Superior temporal gyrus (tissue), 1 donor: Measurements from ENCODE around the gene NEGR1.

Experiments used
- DNase-seq: peaks from one replicate; pipeline ENCODE4 v3.0.0-alpha.2; 2016; ENCODE audit errors: extremely low spot score

The NEGR1 gene

DNA sequence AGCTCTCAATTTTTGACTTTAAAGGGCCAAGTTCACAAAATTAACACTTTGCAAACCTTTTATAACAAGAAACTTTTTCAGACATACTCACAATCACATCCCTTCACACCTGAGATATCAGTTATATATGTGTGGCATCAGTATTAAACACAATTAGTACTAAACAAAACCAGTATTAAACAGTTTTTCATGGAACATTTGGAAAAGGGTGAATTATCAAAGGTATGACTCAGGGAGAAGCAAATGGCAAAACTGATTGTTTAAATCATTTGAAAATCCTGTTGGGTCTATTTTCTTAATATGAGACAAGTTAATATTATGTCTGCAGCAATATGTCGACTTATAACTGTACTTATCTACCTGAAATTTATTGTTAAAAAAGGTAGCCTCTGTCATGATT, 587.3 kb downstream of the NEGR1 start:
- DNase-seq, result no peak

DNA sequence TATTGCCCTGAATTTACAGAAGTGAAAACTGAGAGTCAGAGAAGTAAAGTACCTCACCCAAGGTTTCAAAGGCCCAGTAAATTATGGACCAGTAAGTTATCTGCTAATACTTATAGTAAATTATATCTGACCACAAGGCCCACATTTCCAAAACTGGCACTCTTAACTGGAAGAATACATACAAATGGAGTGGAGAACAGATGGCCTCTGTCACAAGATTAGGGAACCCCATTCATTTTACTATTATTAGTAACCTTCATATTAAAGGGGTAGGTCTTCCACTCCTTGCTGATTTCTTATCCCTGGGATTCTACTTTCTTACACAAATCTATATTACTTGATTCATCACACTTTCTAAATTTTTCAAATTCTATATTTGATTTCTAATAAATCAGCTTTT, 588.8 kb downstream of the NEGR1 start:
- DNase-seq, result no peak

DNA sequence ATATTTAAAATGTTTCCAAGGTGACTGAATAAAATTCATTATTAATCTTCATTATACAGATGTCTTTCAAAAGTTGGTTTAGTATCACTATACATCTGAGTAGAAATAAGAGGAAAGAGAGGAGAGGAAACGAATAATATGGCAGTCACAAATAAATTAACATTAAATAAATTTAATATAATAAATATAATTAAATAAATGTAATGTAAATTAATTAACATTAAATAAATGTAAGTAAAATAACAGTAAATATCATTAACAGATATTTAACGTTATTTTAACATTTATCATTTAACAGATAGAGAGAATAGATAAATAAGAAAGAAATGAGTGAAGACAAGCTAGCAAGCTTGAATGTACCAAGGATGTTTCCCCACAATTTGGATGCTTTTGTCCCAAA, 592.7 kb downstream of the NEGR1 start:
- DNase-seq, result no peak

DNA sequence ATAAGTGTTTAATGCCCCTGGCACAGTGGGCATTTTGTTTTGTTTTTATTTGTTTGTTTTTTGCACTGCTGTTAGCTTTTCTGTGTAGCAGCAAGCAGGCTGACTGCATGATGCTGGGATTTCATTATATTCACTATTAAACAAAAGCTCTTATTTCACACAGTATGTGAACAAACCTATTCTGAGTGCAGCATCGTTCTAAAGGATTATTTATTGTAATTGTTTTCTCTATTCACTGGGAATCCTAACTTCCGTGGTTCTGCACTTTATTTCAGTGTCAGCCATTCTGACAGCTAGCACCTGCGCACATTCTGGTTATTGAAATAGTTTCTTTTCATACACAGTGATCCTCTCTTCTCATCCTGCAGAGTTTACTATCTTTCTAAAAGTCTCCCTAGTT, 595.0 kb downstream of the NEGR1 start:
- DNase-seq, result no peak

DNA sequence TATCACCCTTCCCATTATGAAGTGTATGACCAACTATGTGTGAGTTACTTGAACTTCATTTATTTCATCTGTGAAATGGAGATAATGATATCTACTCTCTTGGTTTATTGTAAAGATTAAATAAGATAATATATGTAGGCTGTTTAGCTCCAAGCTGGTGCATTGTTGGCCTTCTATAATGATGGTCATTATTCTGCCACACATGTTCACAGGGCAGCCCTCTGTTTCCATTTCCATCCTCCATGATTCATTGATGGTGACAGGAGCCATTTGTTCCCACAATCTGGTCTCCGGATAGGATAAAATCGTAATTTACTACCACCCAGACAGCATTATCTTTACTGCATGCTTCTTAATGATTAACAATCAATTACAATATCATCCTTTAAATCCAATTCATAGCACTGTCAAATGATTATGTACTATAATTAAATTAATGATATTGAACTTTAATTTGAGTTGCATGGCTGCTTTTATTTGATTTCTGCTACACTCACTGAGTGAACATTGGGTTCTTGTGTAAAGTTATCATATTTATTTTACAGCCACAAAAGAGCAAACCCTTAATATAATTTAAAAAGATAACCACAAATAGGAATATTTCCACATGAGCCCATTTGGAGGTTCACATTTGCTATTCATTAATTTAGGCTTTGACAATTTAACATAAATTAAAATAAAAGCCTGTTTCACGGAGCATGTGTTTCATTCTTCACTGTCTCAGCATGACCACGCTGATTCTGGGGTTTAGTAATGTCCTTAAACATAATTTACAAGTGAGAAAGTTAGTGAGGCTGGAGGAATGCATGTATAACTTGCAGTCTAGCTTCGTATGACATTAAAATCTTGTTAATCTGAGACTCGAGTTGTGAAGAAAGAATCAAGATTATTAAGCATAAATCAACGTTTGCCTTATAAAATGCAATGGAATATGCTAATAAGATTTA, 605.1 kb downstream of the NEGR1 start:
- DNase-seq, result no peak

DNA sequence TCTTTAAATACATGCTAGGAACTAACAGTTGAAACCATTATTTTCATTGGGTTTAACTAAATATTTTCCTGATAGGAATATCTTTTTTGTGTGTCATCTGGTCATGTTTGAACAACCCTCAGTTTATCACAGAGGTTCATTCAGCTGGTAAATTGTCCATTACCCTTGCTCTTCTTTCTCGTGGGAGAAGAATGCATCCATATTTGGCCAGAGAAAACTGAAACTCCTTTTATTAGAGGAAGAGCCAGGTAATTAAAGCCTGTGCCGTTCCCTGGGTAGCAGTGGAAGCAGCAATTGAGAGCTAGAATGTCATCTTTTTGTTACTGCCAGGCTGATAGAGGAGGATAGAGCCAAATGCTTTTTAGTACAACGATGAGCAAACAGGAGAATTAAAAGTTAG, 614.3 kb downstream of the NEGR1 start:
- no peak for DNase-seq

DNA sequence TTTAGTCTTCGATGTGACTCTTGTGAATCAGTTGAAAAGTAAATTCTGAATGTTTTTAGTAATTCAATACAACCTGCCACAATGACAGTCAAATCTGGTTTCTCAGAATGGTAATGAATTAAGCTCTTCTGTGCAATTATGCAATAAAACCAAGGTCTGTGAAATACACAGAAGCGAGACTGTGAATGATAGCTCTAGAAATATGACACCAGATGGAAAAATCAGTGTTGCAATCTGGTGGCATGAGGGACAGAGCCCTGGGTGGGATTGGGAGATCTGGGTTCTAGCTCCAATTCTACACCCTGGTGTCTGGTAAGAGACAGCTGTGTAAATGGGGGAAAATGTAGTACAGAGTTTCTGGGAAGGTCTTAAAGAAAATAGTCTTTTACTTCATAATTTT, 615.1 kb downstream of the NEGR1 start:
- DNase-seq, result no peak

DNA sequence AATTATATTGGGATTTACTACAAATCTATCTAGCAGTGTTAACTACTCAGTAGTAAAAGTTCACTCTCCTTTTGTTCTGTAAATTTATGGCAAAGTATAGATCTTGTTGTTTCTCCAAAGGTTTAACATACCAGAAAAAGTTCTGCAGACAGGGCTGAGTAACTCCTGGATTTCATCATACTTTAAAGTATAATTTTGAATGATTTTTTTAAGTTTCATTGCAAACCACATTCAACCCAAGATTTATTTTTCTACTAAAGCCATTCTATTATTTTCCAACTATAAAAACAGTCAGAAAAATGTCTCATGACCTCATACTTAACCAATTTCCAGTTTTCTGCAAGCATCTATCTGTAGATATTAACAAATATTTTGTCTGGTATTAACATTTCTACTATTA, 615.7 kb downstream of the NEGR1 start:
- no peak for DNase-seq

DNA sequence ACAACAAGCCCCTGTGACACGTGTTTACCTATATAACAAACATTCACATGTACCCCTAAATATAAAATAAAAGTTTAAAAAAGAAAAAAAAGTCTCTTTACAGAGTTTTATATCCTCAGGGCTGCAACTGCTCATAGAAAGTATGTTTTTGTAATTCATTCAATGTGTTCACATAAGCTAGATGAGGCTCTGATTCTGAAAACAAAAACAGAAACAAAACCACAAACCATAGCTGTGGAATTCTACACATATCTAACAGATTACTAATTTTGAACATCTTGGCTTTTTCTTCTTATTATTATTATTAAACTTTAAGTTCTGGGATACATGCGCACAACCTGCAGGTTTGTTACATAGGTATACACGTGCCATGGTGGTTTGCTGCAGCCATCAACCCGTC, 621.9 kb downstream of the NEGR1 start:
- no peak for DNase-seq

DNA sequence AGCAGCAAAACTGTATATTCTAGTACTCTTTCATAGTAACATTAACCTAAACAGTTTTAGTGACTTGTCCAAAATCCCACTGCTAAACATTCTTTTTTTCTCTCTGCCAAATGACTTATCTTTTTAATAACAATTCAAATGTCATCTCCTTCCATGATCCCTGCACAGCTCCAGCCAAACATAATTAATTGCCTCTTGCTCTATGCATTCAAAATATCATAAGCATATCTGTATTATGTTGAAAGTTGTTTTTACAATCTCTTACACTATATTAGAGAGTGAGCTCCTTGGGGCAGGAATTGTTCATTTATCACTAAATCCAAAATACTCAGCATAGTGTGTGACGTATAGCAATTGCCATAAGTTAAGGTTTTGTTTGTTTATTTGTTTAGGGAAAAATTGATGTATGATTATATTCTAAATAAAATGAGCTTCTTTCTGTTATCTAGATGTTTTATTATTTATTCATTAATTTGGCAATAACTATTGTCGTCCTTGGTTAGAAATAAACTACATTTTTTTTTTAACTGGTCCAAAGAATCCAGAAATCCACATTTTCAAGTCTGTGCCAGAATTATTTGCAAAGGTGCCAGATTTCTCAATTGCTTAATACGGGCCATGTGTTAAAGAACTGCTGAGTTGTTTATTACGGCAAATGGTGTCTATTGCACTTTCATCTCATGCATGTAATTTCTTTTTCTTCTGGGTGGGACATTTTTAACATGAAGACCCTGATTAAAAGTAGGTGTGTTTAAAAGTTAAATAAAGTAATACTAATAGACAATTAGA, 624.3 kb downstream of the NEGR1 start:
- no peak for DNase-seq

DNA sequence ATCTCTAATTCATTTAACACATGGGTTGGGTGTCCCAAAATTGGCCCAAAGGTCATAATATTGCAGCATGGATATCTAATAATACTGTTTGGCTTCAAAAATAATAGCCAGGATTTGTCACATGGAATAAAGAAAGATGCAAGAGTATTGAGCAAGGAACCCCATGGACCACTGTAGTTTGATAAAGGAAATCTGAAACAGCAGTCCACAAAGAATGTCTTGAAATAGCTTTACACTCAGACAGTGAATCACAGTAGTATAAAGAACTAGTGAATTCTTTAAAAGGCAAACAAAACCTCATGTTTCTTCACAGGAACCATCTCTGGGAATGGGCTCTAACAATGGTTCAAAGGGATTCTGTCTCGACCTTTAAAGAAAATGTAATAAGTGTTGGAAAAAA, 625.4 kb downstream of the NEGR1 start:
- DNase-seq, result no peak

DNA sequence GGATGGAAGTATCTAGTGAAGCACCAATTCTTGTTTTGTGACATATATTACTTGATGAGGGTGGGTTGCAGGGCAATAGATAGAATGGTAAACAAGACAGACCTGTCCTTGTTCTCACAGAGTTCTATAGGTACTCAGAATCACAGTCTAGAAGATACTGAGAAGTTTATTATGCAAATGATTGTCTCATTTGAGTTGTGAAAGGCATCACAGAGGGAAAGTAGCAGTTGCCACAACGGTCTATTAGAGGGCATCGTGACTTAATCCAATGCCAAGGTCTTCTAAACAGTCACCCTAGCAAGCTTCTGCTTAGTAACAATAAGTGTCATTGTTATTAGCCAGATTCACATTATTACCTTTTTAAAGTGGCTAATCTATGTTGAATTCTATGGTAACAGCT, 626.7 kb downstream of the NEGR1 start:
- no peak for DNase-seq

- no peak for DNase-seq
These were observed 628.4 kb downstream of the NEGR1 start for GRCh38 chr1:71653952-71654351.

DNA sequence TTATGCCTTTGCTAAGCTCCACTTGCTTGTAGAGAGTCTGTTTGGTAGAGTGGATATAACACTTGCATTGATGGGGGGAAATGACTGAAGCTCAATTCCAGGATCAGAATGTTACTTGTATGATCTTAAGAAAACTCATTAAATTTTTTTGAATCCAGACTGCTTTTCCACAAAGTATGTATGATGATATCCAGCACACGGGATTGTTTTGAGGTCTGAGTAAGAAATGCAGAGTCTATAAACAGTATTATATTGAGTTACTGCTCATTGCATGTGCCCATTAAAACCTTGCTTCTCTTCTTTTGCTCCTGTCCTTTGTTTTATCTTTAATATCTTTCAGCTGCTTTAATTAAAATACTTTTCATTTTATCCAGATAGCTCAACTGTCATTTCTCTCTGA, 631.1 kb downstream of the NEGR1 start:
- DNase-seq, result no peak

- DNase-seq, result no peak
These were observed 632.2 kb downstream of the NEGR1 start for GRCh38 chr1:71650119-71650518.

DNA sequence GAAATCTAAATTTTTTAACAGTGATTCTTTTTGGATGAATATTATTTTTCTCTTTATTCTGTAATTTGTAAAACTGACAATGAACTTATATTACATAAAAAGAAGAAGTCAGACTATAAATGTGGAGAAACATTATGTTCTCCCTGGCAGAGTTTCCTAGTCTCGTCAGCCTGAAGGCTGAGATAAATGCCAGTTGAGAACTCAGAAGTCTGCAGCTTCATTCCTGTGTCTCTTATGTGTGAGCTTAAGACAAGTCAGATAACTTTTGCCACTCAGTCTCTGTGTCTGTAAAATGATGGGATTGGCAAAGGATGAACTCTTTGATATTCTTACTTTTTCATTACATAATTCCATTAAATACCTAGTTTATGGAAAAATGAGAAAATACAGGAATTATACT, 632.7 kb downstream of the NEGR1 start:
- DNase-seq, result peak; percentile 57

DNA sequence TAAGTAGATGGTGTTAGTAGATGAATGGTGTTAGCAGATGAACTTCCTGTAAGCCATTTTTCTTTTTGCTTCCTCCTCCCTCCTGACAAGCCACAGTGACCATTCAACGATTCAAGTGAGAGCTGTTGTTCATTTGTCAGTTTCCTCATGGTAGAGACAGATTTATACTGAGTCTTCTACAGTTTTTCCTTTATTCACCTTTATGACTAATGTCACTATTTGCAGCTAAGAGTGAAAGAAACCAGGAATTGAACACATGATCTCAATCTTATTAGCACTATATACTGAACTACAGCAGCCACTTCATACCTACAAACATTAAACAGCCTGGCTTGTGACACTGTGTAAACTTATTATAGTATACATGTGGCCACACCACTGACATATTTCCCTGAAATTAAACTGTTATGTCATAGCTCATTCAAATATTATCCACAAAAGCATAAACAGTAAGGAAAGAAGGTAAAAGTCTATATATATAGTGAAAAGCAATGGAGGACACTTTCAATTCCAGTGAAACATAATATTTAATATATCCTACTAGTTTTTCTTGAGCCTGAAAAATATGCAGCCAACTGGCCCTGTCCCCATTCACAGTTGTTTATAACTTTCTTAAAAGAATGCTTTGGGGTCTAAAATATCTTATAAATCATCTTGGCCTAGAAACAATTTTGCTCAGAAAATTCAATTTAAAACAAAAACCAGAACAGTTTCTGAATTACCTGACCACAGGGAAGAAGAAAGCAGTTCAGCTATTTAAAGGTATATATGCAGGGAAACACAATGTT, 634.6 kb downstream of the NEGR1 start:
- DNase-seq, result no peak

DNA sequence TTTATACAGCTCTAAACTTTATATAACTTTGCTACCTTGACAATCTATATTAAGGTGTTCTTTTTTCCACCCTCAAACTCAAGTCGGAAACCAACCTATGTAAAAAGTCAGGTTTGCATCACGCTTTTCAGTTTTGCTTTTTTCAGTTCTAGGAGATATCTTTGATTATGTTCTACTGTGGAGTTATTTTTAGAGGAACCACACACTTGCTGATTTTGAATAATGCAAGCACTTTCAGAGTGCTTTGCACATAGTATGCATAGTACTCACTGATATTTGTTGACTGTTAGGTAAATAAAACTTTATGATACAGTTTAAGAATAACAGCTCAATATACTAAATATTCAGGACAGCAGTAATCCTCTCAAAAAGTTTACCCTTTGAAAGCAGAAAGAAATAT, 637.3 kb downstream of the NEGR1 start:
- DNase-seq, result no peak

DNA sequence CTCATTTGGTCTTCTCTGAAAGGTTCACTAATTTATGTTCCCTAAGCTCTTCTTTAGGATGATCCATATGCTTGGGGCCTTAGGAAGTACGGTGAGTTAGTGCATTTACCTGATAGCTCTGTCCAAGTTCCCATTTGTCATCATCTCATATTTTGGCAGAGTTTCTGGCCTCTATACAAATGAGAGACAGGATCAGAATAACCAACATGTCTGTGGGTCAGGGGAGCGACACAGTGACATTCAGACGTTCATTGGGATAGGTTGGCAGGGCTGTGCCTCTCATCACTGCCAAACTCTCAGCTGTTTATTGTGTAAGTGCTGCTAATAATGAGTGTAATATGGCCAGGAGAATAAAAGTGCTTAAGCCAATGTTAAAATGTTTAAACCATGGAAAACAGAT, 640.4 kb downstream of the NEGR1 start:
- DNase-seq, result no peak

- no peak for DNase-seq
These were observed 641.3 kb downstream of the NEGR1 start for GRCh38 chr1:71640998-71641397.

DNA sequence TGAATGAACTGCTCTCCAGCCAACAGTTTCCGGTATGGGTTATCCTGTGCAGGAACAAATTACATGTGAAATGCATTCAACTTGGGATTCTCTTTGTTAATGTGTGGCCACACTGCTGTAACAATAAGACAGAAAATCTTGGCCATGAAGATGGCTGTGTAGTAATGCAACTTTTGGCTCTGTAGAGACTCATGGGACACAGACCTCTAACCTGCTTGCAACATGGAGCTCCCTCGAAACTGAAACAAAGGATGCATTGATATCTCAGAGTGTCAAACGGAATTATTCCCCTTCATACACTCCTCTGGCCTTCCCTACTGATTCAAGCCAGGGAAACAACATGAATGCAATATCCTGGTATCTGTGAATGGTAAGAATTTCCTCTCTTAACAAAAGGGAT, 642.2 kb downstream of the NEGR1 start:
- no peak for DNase-seq

DNA sequence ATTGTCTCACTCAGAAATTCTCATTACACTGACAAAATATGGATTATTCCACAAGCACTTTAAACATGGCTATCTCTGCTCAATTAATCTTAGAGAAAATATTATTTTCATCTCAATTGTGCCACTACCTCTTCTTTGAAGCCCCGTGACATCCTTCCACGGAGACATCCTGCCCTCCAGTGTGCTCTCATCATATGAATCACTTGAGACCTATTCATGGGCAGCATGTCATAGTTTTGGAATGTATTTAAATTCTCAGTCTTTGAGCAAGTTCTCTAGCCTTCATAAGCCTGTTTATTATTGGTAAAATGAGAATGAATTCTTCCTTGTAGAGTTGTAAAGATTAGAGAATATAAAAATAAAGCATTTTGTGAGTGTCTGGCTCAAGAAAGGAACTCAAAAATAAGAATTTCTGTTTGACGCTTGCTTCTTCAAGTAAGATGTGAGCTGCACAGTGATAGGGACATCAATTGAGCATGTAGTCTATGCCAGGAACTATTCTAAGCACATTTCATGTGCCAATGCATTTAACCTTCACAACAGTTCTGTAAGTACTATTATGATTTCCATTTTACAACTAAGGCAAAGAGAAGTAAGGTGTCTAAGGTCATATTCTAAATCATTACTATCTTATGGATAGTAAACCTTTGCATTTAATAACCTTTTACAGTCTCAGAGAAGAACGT, 644.1 kb downstream of the NEGR1 start:
- no peak for DNase-seq
